MM.1S (cell line): ENCODE results near the gene RNF34.

Experiments used
- EZH2 ChIP-seq: fragments of 300-600 bp; sonication (generic); optimal IDR thresholded peaks from 2 replicates; pipeline ENCODE3; 2017; ENCODE audit warnings: low read depth, mild to moderate bottlenecking, antibody characterized with exemption, low read length, mixed read lengths
- TF ChIP-seq, protein P1 (sequence below): fragments of 300-600 bp; sonication (generic); IDR thresholded peaks from 2 replicates; pipeline ENCODE4 v1.5.1; 2016; ENCODE audit warnings: antibody characterized with exemption, low read length, mixed read lengths

DNA sequence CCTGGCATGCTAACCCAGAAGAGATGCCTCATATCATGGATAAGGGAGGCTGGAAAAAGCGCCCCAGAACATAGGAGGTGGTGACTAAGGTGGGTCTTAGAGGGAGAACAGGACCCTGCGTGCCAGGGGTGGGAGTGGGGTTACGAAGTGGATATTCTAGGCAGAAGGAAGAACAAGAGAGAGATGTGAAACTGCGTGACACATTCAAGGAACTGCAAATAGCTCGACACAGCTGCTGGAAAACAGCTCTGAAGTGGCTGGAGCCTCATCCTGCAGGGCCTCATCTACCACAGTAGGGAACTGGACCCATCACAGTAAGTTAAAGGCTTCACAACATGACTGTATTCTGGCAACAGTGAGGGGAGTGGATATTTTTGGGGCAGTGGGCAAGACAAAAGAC, 61.1 kb downstream of the RNF34 start:
- TF ChIP-seq, protein P1, sequence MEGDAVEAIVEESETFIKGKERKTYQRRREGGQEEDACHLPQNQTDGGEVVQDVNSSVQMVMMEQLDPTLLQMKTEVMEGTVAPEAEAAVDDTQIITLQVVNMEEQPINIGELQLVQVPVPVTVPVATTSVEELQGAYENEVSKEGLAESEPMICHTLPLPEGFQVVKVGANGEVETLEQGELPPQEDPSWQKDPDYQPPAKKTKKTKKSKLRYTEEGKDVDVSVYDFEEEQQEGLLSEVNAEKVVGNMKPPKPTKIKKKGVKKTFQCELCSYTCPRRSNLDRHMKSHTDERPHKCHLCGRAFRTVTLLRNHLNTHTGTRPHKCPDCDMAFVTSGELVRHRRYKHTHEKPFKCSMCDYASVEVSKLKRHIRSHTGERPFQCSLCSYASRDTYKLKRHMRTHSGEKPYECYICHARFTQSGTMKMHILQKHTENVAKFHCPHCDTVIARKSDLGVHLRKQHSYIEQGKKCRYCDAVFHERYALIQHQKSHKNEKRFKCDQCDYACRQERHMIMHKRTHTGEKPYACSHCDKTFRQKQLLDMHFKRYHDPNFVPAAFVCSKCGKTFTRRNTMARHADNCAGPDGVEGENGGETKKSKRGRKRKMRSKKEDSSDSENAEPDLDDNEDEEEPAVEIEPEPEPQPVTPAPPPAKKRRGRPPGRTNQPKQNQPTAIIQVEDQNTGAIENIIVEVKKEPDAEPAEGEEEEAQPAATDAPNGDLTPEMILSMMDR = no peak
- TF ChIP-seq EZH2 = no peak
